Thyroid gland (tissue), 4 donors: ENCODE results near the gene ZNF558. TPM values are rescaled to one million over a fixed set of nuclear protein-coding genes. Genes with fewer than 3 reads are reported as not detected.

Experiments used
- DNase-seq, 2 donors: peaks; one replicate each; pipeline ENCODE4 v3.0.0-alpha.2; 2019
- H3K27ac ChIP-seq, 3 donors: fragments of 200-600 bp; sonication (generic); 1 replicate in 2 of 3; 2 replicates in 1 of 3; pipeline ENCODE4 v1.5.1; 2016 to 2019; ENCODE audit warnings: mild to moderate bottlenecking in 1 of 3, moderate library complexity in 1 of 3
- H3K27me3 ChIP-seq: fragments of 200-600 bp; sonication (generic); one replicate; pipeline ENCODE4 v1.5.1; 2019
- H3K36me3 ChIP-seq, 2 donors: fragments of 200-600 bp; sonication (generic); one replicate each; pipeline ENCODE4 v1.5.1; 2016 to 2019
- H3K4me1 ChIP-seq, 2 donors: fragments of 200-600 bp; sonication (generic); one replicate each; pipeline ENCODE4 v1.5.1; 2017 to 2019
- H3K4me3 ChIP-seq, 3 donors: fragments of 200-600 bp; sonication (generic); replicated peaks in 1 of 3; 1 replicate in 2 of 3; 2 replicates in 1 of 3; pipeline ENCODE4 v1.5.1; 2016; ENCODE audit warnings: mild to moderate bottlenecking in 1 of 3
- H3K9me3 ChIP-seq: fragments of 200-600 bp; sonication (generic); one replicate; pipeline ENCODE4 v1.5.1; 2017
- POLR2A ChIP-seq, 2 donors: fragments of 450-650 bp; IDR thresholded peaks; one replicate each; pipeline ENCODE4 v1.6.1; 2017; ENCODE audit warnings: antibody characterized with exemption in 2 of 2, mild to moderate bottlenecking in 2 of 2, moderate library complexity in 1 of 2
- WGBS, 2 donors: methylation state at CpG; one replicate each; pipeline ENCODE4 v1.1.5; 2017; 5-methylcytosine and 5-hydroxymethylcytosine counted together
- intact Hi-C: fragments of 100-400 bp; cut with DNase I; formaldehyde crosslinking; loops from one replicate; pipeline ENCODE4 v1.15.1; 2023
- total RNA-seq, 4 donors: library from RNA; depleted of rRNA; stranded (reverse); fragments of >200 nt; gene quantifications; one replicate each; pipeline ENCODE4 v1.2.3, GENCODE V29; 2016
- TF ChIP-seq, protein P1 (sequence below), 6 experiments: fragments of 200-600 bp in 3 of 6; fragments of 450-650 bp in 3 of 6; sonication (generic) in 3 of 6; IDR thresholded peaks; one replicate each; pipeline ENCODE4 v1.5.1; 2016 to 2019; ENCODE audit warnings: antibody characterized with exemption in 6 of 6, mild to moderate bottlenecking in 2 of 6, inconsistent platforms in 1 of 6, moderate library complexity in 1 of 6

Gene ZNF558
- 10 to 100 TPM; 25.5 to 48.6 (median 36.3) TPM for total RNA-seq

DNA sequence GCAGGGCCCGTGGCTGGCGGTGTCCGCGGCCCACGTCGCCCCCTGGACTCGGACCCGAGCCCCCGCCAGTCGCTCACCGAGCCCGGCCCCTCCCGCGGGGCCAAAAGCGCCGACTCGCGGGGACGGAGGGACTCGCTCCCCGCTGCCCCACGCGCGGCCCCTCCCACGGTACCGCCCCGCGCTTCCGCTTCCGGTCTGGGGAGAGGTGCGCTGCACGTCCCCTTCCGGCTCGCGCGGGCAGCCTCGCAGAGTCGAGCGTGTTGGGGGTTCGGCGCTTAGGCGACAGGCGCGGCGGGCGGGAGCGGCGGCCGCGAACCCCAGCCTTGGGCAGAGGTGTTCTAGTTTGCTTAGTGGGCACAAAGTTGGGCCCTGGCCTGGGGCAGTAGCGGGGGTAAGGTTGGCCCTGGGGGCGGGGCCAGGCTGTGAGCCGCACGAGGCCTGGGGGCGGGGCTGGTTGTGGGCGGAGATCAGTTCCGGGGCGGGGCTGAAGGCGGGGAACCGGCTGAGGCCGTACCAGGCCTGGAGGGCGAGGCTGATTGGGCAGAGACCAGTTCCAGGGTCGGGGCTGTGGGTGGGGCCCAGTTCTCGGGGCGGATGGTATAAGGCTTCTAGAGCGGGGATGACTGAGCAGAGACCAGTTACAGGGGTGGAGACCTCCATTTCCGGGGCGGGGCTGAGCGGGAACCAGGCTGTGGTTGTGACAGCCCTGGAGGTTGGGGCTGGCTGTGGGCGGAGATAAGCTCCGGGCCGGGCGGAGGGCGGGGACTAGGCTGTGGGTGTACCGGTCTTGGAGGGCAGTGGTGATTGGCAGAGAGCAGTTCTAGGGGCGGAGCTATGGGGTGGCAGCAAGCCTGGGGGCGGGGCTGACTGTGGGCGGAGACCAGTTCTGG, at the start of gene ZNF558, which contains the start of gene MBD3L1:
ZNF558 (minus strand) TSS at position 173 of the 890 bp plus-strand sequence. CDS start 9,645 bp downstream, outside the sequence.
MBD3L1 (plus strand) TSS at position 246 of the 890 bp plus-strand sequence. CDS start 10,302 bp downstream, outside the sequence.
- H3K4me3 ChIP-seq = peak within 1 kb of the TSS; percentile 74 to 94 (median 75)
- H3K9me3 ChIP-seq = no peaks in the 10 kb centered on the region
- peak; percentile 98 to 99 for DNase-seq
- H3K27ac ChIP-seq = peak within 1 kb of the TSS; percentile 57 to 88 (median 83)
- peaks cover 6 to 8% of the 10 kb centered on the region in 2 donors for H3K4me1 ChIP-seq
- WGBS, 2 donors = 1 to 2% methylated on average over 6 to 16 of the region's 78 CpGs
- H3K36me3 ChIP-seq = no peaks in the 10 kb centered on the region
- intact Hi-C loops = no loop called here
- TF ChIP-seq, protein P1, sequence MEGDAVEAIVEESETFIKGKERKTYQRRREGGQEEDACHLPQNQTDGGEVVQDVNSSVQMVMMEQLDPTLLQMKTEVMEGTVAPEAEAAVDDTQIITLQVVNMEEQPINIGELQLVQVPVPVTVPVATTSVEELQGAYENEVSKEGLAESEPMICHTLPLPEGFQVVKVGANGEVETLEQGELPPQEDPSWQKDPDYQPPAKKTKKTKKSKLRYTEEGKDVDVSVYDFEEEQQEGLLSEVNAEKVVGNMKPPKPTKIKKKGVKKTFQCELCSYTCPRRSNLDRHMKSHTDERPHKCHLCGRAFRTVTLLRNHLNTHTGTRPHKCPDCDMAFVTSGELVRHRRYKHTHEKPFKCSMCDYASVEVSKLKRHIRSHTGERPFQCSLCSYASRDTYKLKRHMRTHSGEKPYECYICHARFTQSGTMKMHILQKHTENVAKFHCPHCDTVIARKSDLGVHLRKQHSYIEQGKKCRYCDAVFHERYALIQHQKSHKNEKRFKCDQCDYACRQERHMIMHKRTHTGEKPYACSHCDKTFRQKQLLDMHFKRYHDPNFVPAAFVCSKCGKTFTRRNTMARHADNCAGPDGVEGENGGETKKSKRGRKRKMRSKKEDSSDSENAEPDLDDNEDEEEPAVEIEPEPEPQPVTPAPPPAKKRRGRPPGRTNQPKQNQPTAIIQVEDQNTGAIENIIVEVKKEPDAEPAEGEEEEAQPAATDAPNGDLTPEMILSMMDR (IDR thresholded peaks at IDR 0.05) = peak in 3 of 6 experiments; percentile 23 to 46 (median 32)
- peak; percentile 42 to 84 for TF ChIP-seq POLR2A (IDR thresholded peaks at IDR 0.05)
- no peaks in the 10 kb centered on the region for H3K27me3 ChIP-seq

DNA sequence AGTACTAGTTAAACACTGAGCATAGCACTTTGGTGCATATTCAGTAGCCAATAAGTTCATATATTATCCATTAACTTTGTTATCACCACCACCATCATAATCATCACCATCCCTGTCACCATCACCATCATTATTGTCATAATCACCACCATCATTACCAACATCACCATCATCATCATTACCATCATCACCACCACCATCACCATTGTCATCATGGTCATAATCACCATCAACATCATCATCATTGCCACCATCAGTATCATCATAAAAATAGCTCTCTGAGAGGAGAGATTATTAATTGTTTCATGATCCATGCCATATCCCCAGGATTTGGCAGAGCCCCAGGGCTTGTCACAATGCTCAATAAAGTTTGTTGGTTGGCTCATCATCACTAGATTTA, 49.4 kb upstream of the ZNF558 start:
- no peak for TF ChIP-seq POLR2A (IDR thresholded peaks at IDR 0.05)
- TF ChIP-seq, protein P1 (IDR thresholded peaks at IDR 0.05) = no peak
- intact Hi-C loops = no loop called here
- Histone ChIP-seq H3K27me3 (no peaks in the 10 kb centered on the region), H3K4me1 (no peaks in the 10 kb centered on the region), H3K27ac (no peak overlapping the region), H3K9me3 (no peaks in the 10 kb centered on the region), H3K36me3 (no peaks in the 10 kb centered on the region), H3K4me3 (no peak overlapping the region)
- no peak for DNase-seq

DNA sequence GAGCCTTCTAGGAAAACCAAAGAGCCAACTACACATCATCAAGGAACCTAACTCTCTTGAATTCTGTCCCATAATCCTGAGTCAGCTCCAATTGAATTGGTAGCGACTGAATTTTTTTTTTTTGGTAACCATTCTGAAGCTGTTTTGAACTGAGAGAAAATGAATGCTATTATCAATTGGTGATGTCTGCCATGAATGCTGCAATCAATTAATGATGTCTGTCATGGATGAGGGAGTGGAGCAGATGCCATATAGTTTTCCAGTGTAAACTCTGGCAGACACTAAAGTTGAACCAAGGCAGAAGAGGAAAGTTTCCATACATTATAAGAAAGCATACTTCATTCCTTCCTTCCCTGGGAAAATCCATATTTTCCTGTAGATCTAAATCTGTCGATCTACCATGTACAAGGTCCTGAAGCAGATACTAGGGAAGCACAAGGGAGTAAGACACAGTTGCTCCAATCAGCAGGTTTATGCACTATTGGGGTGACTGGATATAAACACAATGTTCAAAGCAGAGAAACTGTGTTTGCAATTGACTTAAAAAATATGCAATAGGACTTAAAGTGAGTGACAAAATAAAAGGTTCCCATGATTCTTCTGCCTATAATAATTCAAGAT, 48.9 kb upstream of the ZNF558 start:
- DNase-seq = no peak
- Histone ChIP-seq H3K4me1 (no peaks in the 10 kb centered on the region), H3K9me3 (no peaks in the 10 kb centered on the region), H3K4me3 (no peak overlapping the region), H3K27me3 (no peaks in the 10 kb centered on the region), H3K36me3 (no peaks in the 10 kb centered on the region), H3K27ac (no peak overlapping the region)
- intact Hi-C loops = no loop called here
- TF ChIP-seq POLR2A (IDR thresholded peaks at IDR 0.05) = no peak
- TF ChIP-seq, protein P1 (IDR thresholded peaks at IDR 0.05) = no peak
- 66 to 71% methylated on average over 2 of the region's 2 CpGs for WGBS, 2 donors

DNA sequence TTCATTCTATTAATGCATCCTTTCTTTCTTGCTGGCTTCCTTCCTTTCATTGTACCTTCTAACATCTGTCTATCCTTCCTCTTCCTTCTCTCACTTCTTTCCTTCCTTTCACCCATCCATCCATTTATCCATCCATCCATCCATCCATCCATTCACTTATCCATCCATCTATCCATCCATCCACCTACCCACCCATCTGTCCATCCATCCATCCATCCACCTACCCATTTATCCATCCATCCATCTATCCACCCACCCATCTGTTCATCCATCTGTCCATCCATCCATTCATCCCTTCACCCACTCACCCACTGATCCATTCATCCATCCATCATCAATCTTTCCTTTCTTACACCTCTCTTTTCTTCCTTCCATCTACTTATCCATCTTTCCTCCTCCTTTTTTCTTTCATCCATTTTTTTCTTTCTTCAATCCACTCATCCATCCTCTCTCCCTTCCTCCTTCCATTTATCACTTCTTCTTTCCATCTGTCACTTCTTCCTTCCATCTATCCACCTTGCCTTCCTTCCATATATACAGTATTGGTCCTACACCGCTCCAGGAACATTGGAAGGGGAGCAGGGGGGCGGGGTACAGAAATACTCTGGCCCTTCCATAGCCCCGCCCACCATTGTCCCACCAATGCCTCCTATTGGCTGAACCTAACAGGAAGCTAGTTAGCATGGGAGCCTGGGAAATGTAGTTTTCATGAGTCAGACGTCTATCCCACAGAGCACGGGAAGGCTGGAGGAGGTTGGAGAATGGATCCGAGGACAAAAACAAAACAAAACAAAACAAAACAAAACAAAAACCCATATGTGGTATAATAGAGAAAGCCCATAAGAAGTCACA, 46.0 kb upstream of the ZNF558 start:
- Histone ChIP-seq H3K9me3 (no peaks in the 10 kb centered on the region), H3K27ac (no peak overlapping the region), H3K4me1 (no peaks in the 10 kb centered on the region), H3K27me3 (no peaks in the 10 kb centered on the region), H3K36me3 (no peaks in the 10 kb centered on the region), H3K4me3 (no peak overlapping the region)
- 22 to 33% methylated on average over 6 of the region's 6 CpGs for WGBS, 2 donors
- no peak for DNase-seq
- intact Hi-C loops = no loop called here
- TF ChIP-seq, protein P1 (IDR thresholded peaks at IDR 0.05) = no peak
- TF ChIP-seq POLR2A (IDR thresholded peaks at IDR 0.05) = no peak
